HepG2 (cell line): ENCODE measurements around the gene PKD1L1. TPM values are rescaled to one million over a fixed set of nuclear protein-coding genes. Genes with fewer than 3 reads are reported as not detected.

ENCODE experiments used
- ARNT2 ChIP-seq: sonication (generic); formaldehyde crosslinking; IDR thresholded peaks from 2 replicates; pipeline ENCODE4 v1.8.0; 2022; ENCODE audit warnings: mild to moderate bottlenecking, low read depth, missing genetic modification reagents, moderate library complexity
- CBFB ChIP-seq: sonication (generic); formaldehyde crosslinking; IDR thresholded peaks from 2 replicates; pipeline ENCODE4 v1.4.0; 2020; ENCODE audit warnings: missing genetic modification reagents
- MYNN ChIP-seq: sonication (generic); formaldehyde crosslinking; IDR thresholded peaks from 2 replicates; pipeline ENCODE4 v1.4.0; 2020; ENCODE audit warnings: mild to moderate bottlenecking, low read depth, missing genetic modification reagents
- ZBTB21 ChIP-seq: sonication (generic); formaldehyde crosslinking; IDR thresholded peaks from 2 replicates; pipeline ENCODE4 v1.4.0; 2020; ENCODE audit warnings: missing genetic modification reagents
- ZFP36 ChIP-seq: fragments of 150-350 bp; IDR thresholded peaks from 2 replicates; pipeline ENCODE4 v1.6.1; 2018; ENCODE audit warnings: borderline replicate concordance, low read length, low read depth; ENCODE audit not compliant: partially characterized antibody
- ZNF121 ChIP-seq: sonication (generic); formaldehyde crosslinking; IDR thresholded peaks from 2 replicates; pipeline ENCODE4 v1.5.0; 2020; ENCODE audit warnings: mild to moderate bottlenecking, missing genetic modification reagents
- ZNF749 ChIP-seq: sonication (generic); formaldehyde crosslinking; IDR thresholded peaks from 2 replicates; pipeline ENCODE4 v1.8.0; 2022; ENCODE audit warnings: mild to moderate bottlenecking, missing genetic modification reagents, moderate library complexity, borderline replicate concordance
- polyA plus RNA-seq, 8 experiments: library from polyadenylated mRNA; depleted of rRNA in 3 of 8; stranded (reverse) in 7 of 8; unstranded in 1 of 8; fragments of >200 nt; fragmentation: Illumina TruSeq in 4 of 8; extraction: Trizol in 4 of 8; gene quantifications; 2 replicates each; pipeline versions ENCODE4 v1.2.1 to v1.2.3, GENCODE V29; 2011 to 2016; ENCODE audit warnings: low read depth in 4 of 8, missing spikeins in 1 of 8, mixed read lengths in 1 of 8; ENCODE audit not compliant: insufficient read depth in 1 of 8
- total RNA-seq, 5 experiments: library from RNA; depleted of rRNA; stranded (reverse); fragments of >200 nt; fragmentation: Illumina TruSeq; extraction: Trizol; gene quantifications; 2 replicates each; pipeline ENCODE4 v1.2.3, GENCODE V29; 2016; ENCODE audit warnings: low read depth in 1 of 5
- TF ChIP-seq, protein P1 (sequence below): sonication (generic); formaldehyde crosslinking; IDR thresholded peaks from 2 replicates; pipeline ENCODE4 v1.9.0; 2021; ENCODE audit warnings: missing genetic modification reagents, borderline replicate concordance
- TF ChIP-seq, protein P2 (sequence below): IDR thresholded peaks from 2 replicates; pipeline ENCODE4 v1.6.1; 2016
- TF ChIP-seq, protein P3 (sequence below): IDR thresholded peaks from 2 replicates; pipeline ENCODE4 v1.6.1; 2016; ENCODE audit warnings: missing genetic modification reagents, missing compliant biosample characterization
- TF ChIP-seq, protein P4 (sequence below): sonication (generic); formaldehyde crosslinking; IDR thresholded peaks from 2 replicates; pipeline ENCODE4 v1.4.0; 2020; ENCODE audit warnings: missing genetic modification reagents, borderline replicate concordance
- TF ChIP-seq, protein P5 (sequence below): sonication (generic); formaldehyde crosslinking; IDR thresholded peaks from 2 replicates; pipeline ENCODE4 v1.5.0; 2020; ENCODE audit warnings: mild to moderate bottlenecking, missing genetic modification reagents
- TF ChIP-seq, protein P6 (sequence below): IDR thresholded peaks from 2 replicates; pipeline ENCODE4 v1.4.0; 2020; ENCODE audit warnings: mild to moderate bottlenecking, missing genetic modification reagents

Gene PKD1L1
- total and polyA plus RNA-seq, 2 of the 13 experiments (the other 11 are each of a cell fraction or from before 2014, with no cell fraction given): 0.01 TPM; not detected in 1

DNA sequence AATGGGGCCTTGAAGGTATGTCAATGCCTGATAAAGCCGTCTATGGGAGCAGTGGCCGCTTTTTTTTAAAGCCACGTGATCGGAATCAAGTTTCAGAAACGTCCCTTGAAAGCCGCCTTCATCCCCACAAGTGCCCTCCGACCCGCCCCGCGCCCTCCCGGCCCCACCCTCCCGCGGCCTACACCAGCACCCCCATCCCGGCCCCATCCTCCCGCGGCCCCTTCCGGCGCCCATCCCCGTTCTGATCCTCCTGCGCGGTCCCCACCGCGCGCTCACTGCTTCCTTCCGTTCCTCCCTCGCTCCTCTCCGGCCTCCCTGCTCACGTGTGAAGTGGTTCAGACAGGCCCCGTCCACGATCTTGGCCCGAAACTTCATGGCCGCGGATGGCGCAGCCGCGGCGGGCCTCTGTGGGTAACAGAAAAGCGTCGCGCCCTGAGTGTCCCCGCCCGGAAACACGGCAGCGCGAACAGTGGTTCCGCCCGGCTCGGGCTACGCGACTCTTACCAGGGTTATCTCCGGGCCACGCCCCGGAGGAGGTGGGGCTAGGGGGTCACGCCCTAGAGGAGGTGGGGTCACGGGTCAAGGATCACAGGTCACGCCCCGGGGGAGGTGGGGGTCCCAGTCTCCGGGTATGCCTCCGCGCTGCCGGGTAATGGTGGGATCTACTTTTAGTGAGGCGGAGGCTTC, 31.0 kb upstream of the PKD1L1 start, which contains the start of gene HUS1 (continued):
- TF ChIP-seq, protein P1, sequence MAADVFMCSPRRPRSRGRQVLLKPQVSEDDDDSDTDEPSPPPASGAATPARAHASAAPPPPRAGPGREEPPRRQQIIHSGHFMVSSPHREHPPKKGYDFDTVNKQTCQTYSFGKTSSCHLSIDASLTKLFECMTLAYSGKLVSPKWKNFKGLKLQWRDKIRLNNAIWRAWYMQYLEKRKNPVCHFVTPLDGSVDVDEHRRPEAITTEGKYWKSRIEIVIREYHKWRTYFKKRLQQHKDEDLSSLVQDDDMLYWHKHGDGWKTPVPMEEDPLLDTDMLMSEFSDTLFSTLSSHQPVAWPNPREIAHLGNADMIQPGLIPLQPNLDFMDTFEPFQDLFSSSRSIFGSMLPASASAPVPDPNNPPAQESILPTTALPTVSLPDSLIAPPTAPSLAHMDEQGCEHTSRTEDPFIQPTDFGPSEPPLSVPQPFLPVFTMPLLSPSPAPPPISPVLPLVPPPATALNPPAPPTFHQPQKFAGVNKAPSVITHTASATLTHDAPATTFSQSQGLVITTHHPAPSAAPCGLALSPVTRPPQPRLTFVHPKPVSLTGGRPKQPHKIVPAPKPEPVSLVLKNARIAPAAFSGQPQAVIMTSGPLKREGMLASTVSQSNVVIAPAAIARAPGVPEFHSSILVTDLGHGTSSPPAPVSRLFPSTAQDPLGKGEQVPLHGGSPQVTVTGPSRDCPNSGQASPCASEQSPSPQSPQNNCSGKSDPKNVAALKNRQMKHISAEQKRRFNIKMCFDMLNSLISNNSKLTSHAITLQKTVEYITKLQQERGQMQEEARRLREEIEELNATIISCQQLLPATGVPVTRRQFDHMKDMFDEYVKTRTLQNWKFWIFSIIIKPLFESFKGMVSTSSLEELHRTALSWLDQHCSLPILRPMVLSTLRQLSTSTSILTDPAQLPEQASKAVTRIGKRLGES (CRISPR knock-in tag): 0 out of 2 replicates have a peak, but pooled peaks have one; percentile 19
- TF ChIP-seq ZNF121 (CRISPR knock-in tag) (no peak), MYNN (peak; percentile 68; the same call in 1 of the 2 replicates), CBFB (CRISPR knock-in tag) (peak; percentile 78; the same call in 1 of the 2 replicates), ARNT2 (CRISPR knock-in tag) (peak; percentile 67), ZBTB21 (CRISPR knock-in tag) (peak; percentile 23; the same call in 1 of the 2 replicates), ZNF749 (CRISPR knock-in tag) (peak; percentile 57; the same call in 1 of the 2 replicates), ZFP36 (no peak)
- TF ChIP-seq, protein P2, sequence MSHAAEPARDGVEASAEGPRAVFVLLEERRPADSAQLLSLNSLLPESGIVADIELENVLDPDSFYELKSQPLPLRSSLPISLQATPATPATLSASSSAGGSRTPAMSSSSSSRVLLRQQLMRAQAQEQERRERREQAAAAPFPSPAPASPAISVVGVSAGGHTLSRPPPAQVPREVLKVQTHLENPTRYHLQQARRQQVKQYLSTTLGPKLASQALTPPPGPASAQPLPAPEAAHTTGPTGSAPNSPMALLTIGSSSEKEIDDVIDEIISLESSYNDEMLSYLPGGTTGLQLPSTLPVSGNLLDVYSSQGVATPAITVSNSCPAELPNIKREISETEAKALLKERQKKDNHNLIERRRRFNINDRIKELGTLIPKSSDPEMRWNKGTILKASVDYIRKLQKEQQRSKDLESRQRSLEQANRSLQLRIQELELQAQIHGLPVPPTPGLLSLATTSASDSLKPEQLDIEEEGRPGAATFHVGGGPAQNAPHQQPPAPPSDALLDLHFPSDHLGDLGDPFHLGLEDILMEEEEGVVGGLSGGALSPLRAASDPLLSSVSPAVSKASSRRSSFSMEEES (CRISPR knock-in tag): peak; percentile 83
- TF ChIP-seq, protein P3, sequence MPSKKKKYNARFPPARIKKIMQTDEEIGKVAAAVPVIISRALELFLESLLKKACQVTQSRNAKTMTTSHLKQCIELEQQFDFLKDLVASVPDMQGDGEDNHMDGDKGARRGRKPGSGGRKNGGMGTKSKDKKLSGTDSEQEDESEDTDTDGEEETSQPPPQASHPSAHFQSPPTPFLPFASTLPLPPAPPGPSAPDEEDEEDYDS (CRISPR knock-in tag): peak; percentile 87
- TF ChIP-seq, protein P4, sequence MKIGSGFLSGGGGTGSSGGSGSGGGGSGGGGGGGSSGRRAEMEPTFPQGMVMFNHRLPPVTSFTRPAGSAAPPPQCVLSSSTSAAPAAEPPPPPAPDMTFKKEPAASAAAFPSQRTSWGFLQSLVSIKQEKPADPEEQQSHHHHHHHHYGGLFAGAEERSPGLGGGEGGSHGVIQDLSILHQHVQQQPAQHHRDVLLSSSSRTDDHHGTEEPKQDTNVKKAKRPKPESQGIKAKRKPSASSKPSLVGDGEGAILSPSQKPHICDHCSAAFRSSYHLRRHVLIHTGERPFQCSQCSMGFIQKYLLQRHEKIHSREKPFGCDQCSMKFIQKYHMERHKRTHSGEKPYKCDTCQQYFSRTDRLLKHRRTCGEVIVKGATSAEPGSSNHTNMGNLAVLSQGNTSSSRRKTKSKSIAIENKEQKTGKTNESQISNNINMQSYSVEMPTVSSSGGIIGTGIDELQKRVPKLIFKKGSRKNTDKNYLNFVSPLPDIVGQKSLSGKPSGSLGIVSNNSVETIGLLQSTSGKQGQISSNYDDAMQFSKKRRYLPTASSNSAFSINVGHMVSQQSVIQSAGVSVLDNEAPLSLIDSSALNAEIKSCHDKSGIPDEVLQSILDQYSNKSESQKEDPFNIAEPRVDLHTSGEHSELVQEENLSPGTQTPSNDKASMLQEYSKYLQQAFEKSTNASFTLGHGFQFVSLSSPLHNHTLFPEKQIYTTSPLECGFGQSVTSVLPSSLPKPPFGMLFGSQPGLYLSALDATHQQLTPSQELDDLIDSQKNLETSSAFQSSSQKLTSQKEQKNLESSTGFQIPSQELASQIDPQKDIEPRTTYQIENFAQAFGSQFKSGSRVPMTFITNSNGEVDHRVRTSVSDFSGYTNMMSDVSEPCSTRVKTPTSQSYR (CRISPR knock-in tag): peak; percentile 27; the same call in 1 of the 2 replicates
- TF ChIP-seq, protein P5, sequence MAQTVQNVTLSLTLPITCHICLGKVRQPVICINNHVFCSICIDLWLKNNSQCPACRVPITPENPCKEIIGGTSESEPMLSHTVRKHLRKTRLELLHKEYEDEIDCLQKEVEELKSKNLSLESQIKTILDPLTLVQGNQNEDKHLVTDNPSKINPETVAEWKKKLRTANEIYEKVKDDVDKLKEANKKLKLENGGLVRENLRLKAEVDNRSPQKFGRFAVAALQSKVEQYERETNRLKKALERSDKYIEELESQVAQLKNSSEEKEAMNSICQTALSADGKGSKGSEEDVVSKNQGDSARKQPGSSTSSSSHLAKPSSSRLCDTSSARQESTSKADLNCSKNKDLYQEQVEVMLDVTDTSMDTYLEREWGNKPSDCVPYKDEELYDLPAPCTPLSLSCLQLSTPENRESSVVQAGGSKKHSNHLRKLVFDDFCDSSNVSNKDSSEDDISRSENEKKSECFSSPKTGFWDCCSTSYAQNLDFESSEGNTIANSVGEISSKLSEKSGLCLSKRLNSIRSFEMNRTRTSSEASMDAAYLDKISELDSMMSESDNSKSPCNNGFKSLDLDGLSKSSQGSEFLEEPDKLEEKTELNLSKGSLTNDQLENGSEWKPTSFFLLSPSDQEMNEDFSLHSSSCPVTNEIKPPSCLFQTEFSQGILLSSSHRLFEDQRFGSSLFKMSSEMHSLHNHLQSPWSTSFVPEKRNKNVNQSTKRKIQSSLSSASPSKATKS (CRISPR knock-in tag): no peak
- TF ChIP-seq, protein P6, sequence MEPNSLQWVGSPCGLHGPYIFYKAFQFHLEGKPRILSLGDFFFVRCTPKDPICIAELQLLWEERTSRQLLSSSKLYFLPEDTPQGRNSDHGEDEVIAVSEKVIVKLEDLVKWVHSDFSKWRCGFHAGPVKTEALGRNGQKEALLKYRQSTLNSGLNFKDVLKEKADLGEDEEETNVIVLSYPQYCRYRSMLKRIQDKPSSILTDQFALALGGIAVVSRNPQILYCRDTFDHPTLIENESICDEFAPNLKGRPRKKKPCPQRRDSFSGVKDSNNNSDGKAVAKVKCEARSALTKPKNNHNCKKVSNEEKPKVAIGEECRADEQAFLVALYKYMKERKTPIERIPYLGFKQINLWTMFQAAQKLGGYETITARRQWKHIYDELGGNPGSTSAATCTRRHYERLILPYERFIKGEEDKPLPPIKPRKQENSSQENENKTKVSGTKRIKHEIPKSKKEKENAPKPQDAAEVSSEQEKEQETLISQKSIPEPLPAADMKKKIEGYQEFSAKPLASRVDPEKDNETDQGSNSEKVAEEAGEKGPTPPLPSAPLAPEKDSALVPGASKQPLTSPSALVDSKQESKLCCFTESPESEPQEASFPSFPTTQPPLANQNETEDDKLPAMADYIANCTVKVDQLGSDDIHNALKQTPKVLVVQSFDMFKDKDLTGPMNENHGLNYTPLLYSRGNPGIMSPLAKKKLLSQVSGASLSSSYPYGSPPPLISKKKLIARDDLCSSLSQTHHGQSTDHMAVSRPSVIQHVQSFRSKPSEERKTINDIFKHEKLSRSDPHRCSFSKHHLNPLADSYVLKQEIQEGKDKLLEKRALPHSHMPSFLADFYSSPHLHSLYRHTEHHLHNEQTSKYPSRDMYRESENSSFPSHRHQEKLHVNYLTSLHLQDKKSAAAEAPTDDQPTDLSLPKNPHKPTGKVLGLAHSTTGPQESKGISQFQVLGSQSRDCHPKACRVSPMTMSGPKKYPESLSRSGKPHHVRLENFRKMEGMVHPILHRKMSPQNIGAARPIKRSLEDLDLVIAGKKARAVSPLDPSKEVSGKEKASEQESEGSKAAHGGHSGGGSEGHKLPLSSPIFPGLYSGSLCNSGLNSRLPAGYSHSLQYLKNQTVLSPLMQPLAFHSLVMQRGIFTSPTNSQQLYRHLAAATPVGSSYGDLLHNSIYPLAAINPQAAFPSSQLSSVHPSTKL: peak; percentile 81
